HG02763 (cell line): ENCODE measurements around the gene C1QTNF7.

Source experiments
- ATAC-seq: cut with Tn5 transposase; IDR thresholded peaks from one replicate; pipeline ENCODE4 v1.9.1; 2021; ENCODE audit warnings: mild to moderate bottlenecking, moderate library complexity; ENCODE audit not compliant: unreplicated experiment

Gene C1QTNF7, protein sequence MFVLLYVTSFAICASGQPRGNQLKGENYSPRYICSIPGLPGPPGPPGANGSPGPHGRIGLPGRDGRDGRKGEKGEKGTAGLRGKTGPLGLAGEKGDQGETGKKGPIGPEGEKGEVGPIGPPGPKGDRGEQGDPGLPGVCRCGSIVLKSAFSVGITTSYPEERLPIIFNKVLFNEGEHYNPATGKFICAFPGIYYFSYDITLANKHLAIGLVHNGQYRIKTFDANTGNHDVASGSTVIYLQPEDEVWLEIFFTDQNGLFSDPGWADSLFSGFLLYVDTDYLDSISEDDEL

DNA sequence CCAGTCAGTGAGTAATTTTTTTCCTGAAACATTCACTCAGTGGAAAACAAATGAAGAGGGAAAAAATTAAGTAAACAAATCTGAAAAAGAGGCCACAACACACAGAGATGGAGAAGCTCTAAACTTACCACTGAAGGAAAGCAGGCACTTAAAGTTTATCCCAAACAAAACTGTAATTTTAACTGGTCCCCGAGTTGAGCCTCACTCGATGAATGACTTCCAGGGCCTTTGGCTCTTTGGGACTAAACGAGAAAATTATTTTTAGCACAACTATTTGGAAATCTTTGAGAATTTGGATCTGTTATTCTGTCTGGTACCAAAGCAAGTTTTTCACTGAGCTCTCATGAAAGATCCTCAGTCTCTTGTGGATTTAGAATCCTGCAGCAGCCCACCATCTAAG lies at the start of gene C1QTNF7:
Gene C1QTNF7, plus strand, starts transcription at position 333 of the 400 bp plus-strand sequence. CDS start 7,711 bp downstream, outside the sequence.
- ATAC-seq = no peak

DNA sequence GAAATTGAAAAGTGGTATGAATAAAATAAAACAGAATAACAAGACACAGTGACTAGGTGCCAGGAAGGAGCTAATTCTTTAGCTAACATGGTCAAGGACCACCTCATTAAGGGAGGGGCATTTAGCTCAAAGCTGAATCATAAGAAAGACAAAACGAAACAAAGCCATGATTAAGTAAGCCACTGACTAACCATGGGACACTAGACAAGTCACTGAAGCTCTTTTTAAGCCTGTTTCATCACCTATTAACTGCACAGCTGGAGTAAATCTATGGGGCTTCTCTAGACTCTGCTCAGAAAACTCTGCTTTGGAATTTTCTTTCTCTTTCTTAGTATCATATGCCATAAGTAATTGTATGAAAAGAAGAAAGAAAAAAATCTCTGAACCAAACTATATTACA lies 49.8 kb upstream of the C1QTNF7 start:
- ATAC-seq = no peak

DNA sequence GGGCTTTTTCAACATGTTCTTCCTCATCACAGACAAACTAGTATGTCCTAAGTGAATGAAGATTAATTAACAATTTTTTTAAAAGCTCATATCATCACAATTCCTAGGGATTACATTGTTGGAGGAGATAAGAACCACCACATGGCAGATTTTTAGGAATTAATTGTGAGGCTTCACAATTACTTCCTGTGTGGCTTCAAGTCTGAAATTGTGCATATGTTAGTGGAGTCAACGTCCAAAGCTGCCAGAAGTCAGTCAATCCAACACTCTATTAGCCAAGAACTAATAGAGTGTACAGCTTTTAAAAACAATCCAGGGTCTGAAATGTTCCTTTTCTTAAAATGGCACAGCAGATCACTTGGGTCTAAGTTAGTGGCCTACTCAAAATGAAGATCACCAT lies 49.3 kb upstream of the C1QTNF7 start:
- ATAC-seq = no peak

DNA sequence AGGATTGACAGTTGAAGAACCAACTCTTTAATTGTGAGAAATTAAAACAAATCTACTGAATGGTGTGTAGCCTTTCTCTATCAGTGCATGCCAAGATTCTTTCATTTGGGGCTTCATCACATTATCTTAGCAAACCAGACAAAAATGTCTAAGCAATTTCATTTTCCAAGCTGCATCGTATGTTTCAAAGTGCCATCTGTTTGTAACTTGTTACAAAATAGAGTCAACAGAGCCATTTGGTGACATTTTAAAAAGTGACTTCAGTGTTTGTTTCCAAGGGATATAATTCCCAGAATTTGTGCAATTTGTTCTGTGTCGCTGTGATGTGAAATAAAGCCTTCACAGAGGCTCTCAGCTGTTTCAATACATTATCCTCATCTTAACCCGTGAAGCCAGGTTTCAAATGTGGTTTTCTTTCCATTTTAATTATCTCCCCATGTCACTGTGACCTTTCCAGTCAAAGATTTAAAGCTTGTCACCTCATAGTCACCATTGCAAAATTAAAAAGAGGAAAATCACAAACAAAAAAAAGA lies 46.0 kb upstream of the C1QTNF7 start:
- no peak for ATAC-seq

DNA sequence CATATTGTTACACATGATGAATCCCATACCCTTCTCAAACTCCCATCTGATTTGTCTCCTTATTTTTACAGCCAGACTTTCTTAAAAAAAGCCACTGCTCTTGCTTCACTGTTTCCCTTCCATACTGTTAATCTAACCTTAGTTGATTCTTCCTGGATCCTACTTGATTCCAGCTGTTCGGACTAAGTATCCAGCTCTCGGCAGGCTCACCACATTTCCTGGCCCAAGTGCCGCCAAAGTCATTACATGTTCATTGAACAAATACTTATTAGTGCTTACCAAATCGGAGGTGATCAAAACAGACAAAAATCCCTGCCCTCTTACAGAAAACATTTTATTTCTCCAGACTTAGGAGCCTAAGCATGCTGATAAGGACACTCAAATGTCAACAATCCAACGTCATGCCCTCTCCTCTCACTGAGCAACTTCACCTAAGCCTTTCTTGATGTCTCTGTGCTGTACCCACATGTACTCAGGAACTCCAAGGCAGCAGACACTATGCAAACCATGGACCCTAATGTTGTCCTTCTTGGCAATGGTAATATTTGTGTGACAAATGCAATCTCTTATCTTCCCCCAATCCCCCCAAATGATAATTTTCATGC lies 45.1 kb upstream of the C1QTNF7 start:
- ATAC-seq = no peak

DNA sequence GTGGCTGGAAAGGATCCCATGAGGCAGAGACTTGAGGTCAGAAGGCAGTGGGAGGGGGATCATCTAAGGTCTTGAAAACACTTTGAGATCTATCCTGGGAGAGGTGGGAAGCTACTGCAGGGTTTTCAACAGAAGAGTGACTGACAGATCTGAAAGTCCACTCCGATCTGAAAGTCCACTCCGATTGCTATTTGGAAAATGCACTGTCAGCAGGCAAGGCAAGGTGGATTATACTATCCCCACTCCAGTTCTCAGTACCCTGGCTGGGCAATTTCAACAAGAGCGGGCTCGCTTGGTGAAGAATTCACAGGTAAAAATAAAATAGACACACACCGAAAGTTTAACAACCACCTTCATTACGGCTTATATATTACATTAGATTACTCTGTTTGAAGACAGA lies 42.3 kb upstream of the C1QTNF7 start:
- no peak for ATAC-seq

DNA sequence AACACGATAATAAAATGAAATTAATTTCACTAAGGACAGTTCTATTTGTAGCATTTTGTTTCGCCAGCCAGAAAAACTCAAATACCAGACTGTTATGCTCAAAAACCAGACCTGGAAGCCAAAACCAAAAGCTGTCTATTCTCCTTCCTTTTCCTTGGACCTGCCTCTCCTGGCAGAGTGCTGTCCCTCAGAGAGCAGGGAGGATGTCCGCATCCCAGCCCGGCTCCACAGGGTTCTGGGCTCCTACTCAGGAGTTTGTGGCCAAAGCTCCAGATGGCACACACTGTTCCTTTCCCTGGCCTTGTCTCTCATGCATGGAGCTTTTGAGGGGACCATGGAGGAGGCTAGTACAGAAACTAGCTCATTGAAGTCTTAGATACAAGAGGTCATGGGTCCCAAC lies 41.9 kb upstream of the C1QTNF7 start:
- ATAC-seq = no peak

DNA sequence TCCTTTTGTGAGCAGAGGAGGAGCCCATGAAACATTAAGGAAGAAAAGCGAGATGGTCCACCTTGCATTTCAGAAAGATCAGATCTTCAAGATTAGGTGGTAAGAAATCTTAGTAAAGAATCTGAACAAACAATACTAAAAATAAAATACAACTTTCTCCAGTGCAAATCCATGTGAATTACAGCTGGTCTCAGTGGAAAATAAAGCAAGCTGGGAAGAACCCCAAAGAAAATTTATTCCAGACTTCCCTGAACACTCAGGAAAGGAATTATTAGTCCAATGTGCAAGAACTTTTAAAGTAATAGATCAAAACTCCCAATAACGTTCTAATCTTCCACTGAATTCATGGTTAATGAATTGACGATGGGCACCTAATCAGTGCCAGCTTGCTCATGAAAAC lies 37.3 kb upstream of the C1QTNF7 start:
- no peak for ATAC-seq

DNA sequence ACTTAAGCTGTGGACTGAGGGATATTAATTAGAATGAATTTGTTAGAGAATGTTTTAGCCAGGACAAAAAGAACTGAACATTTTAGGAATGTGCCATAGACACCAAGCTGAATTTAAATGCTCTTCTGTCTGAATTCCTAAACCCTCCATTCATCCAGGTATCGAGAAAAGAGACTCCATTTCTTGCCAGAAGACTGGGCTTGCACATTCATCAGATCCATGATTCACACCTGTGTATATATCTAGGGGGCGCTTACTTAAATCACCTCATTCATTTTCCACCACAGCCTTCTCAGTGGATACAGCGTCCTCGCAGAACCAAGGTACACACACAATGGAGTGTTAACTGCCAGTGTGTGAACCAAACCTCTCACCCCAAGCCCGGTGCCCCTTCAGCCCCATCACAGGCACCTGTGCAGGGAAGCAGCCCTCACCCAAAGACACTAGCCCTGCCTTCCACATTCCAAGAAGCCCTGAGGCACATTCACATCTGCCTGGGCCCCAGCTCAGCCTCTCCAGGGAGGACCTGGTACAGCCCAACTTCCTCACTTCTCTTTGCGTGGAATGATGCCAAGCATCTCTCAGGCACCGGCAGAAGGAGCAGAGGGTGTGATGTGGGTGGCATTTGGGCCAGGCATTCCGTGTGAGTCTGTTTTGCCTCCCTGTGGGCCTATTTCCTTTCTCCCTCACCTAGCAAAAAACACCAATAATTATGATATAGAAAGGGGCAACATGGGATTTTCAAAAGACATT lies 35.6 kb upstream of the C1QTNF7 start:
- ATAC-seq = no peak

DNA sequence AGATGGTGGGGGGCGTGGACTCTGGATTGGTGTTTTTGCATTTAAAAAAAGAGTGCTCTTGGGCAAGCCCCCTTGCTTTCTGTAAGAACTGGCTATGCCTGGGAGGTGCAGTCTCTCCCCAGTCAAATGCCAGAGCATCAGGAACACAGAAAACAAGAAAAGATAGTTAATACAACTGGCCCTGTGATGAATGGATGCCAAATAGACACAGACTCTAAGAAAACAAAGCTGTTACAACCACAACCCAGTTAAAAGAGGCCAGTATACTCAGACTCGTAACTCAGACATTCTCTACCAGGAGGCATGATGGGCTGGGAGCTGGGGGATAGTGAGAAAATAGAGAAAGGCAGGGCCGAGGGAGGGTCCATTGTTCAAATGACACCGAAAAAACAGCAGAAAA lies 32.5 kb upstream of the C1QTNF7 start:
- no peak for ATAC-seq

DNA sequence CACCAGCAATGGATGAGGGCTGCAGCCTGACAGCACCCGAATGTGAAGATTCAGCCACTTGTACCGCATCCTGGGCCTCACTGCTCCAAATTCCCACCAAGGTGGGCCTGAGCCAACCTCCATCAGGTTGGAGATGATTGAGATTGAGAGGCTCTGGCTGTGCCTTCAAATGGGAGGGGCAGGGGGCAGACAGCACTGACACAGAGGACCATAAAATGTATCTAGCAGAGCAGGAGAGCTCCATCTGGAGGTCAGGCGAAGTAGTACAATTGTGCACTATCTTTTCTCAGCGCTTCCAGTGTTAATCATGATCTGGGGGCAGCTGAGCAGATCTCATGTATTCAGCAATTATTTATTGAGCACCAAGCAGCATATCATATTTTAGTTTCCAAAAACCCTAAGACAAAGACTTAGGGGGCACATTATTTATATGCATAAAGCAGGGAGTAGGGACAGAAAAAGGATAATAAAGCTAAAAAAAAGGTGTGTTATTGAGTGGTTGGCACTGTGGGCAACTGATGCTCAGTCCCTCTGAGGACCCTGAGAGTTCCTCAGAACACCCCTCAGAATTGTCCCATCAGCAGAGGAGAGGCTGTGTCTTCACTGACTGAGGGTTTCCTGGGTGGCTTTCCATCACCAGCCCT lies 31.6 kb upstream of the C1QTNF7 start:
- peak; percentile 79 for ATAC-seq

DNA sequence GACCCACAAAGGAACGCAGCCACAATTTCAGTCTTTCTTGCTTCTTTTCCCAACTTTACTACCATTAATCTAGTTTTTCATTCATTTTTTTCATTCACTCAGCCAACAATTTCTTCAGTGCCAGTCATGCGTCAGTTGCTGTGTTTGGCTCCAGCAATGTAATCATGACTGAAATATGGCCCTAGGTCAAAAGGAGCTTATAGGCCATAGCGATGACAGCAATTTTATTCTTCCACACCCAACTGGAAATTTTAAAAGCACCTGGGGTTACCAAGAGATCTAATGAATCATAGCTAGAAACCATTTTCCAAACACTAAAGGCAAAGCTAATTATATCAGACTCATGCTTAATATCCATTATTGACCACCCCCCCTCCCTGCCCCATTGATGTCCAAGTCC lies 29.8 kb upstream of the C1QTNF7 start:
- no peak for ATAC-seq

DNA sequence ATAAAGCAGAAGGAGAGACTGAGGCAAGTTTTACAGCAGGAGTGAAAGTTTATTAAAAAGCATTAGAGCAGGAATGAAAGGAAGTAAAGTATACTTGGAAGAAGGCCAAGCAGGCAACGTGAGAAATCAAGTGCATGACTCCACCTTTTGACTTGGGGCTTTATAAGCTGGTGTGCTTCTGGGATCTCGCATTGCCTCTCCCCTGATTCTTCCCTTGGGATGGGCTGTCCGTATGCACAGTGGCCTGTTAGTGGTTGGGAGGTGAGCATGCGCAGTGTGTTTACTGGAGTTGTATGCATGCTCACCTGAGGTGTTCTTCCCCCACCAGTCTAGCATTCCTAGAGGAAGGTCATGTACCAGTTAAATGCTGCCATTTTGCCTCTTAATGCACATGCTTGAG lies 29.1 kb upstream of the C1QTNF7 start:
- no peak for ATAC-seq

DNA sequence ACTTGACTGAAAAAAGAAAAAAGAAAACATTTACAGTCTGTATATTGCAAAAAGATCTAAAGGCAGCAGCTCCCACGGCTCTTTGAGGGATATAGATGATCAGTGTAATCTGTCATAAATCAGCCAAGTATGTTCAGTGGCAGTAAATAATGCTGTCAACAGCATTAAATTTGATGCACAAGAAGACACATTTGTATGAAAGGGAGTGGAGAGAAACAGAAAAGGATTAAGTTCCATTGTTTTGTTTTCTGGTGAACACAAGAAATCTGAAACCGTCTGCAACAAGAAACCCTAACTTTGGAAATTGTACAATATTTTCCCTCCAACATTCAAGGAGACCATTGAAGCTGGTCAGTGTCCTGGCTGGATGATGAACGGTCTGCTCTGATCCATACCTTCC lies 27.6 kb upstream of the C1QTNF7 start:
- ATAC-seq = no peak

DNA sequence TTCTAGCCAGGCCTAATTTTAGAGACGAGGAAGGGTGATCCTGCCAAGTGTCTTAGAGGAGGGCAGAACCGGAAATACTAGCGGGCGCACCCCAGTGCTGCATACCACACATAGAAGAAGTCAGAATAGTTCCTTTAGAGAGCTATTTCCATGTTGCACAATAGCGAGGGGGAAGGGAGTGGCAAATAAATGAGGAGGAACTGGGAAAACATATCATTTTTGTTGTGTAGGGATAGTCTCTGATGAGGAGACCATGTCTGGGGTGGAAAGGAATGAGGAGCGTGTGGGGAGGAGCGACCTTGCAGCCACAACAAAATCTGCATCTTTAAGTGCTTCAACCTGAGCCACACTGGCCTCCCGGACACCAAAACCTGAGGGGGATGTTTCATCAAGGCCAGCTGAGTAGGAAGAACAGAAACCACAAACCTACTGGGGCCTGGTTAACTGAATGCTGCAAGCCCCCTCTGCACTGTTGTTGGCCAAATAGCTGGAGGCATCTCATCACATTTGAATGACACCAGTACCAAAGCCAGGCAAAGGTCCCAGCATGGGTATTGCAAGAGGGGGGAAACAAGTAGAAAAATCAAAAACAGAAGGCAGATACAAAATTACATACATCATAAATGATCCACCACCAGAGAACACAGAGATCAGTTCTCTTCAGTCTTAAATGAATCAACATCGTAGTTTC lies 26.7 kb upstream of the C1QTNF7 start:
- no peak for ATAC-seq

DNA sequence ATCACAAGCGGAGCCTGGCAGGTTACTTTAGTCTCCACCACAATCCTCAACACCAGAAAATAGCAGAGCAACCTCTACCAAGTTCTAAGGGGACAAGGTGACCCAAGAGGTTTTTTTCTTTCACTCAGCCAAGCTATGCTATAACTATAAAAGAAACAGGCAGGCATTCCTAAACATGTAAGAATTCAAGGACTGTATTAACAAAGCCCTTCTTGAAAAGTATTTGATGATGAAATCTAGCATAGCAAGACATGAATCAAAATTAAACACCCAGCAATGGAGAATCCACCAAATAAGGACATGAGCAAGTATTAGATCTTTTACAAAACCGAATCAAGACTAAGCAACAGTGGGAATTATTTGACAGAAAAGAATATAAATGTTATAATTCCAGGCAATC lies 25.7 kb upstream of the C1QTNF7 start:
- no peak for ATAC-seq

DNA sequence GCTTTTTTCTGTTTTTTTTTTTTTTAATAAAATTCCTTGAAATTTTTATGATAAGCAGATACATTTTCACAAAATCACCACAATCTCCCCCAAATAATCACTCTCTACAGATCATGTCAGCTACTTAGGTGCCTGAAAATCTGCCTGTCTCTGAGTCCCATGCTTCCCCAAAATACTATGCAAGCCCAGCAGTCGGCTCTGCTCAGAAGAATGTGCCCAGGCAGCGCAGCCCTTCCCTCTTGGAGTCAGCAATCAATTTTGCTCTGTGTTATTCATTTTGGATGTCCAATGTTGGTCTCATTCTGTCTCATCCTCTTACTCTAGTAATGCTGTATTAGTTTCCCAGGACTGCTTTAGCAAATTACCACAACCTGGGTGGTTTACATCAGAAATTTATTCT lies 24.9 kb upstream of the C1QTNF7 start:
- no peak for ATAC-seq

DNA sequence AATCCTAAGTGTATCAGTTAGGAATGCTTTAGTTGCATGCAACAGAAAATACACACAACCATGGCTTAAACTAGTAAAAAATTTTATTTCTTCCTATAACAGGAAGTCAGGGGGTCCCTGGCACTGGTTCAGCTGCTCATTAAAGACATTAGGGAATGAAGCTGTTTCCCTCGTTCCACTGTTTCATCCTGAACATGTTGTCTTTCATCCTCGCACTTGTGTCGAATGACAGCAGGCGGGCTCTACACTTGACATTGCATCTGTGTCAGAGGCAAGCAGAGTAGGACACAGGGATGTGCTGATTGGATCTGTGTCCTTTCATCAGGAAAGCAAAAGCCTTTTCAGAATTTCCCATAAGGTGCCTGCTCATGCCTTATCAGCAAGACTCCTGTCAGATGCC lies 22.8 kb upstream of the C1QTNF7 start:
- no peak for ATAC-seq

DNA sequence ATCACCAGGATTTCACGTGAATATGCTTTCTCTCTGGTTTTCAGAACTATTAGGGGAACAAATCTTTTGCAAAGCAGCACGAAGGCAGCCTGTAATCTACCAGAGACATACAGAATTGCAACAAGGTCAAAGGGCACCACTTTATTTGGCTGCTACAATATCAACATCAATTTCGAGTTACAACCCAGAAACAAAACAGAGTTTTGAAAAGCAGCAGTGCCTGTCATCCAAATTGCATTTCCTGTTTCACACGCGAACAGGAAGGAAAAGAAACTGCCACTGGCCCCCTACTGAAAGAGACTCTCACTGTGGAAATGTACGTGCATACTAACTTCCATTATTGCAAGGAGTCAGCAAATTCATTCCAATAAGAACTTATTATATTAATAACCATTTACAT lies 17.1 kb upstream of the C1QTNF7 start:
- no peak for ATAC-seq

DNA sequence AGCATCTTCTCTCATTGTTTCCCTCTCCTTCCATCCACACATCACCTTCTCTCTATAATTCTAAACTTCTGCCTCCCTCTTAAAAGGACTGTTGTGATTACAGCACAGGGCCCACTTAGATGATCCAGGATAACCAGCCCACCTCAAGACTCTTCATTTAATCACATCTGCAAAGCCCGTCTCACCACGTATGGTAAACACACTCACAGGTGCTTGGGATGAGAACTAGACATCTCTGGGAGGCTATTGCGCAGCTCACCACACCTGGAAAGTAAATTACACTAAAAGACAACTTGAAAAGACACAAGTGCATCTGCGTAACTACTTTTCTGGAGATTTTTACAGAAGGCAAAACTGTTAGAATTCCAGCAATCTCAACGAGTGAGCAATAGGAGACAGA lies 15.4 kb upstream of the C1QTNF7 start:
- ATAC-seq = no peak
